ENCODE measurements around the gene GYS1. TPM values are rescaled to one million over a fixed set of nuclear protein-coding genes. Genes with fewer than 3 reads are reported as not detected.

GYS1 gene
- total and polyA plus RNA-seq, 2 experiments from 2014 or later: 15.9 to 28.9 TPM

DNA sequence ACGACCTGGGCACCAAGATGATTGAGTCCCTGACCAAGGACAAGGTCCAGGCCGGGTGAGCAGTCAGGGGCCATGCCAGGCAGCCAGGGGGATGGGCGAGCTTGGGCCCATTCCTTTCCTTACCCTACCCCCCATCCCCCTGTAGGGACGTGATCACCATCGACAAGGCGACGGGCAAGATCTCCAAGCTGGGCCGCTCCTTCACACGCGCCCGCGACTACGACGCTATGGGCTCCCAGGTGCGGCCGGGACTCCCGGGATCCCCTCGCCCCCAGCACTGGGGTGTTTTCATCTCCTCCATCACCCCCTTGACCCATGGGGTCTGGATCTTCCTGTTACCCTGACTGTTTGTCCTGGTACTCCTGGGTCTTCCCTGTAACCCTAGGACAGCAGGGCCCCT lies 16.7 kb upstream of the GYS1 start (continued):
- TF ChIP-seq ZNF462 (CRISPR knock-in tag; IDR thresholded peaks at IDR 0.05): no peak

- Histone ChIP-seq H3K36me3 (ENCODE audit: insufficient read depth) (peaks cover 27% of the 10 kb centered on the region), H3K4me1 (ENCODE audit: insufficient read depth) (no peaks in the 10 kb centered on the region), H3K27ac (ENCODE audit: low read depth) (no peak overlapping the region), H3K4me3 (no peak overlapping the region), H3K79me2 (replicated peaks; ENCODE audit: insufficient read depth) (no peaks in the 10 kb centered on the region), H3K9me2 (ENCODE audit: insufficient read depth) (no peaks in the 10 kb centered on the region), H3K27me3 (ENCODE audit: insufficient read depth) (no peaks in the 10 kb centered on the region), H2AFZ (no peak overlapping the region), H4K20me1 (replicated peaks; ENCODE audit: insufficient read depth) (no peaks in the 10 kb centered on the region; the same call in 1 of the 2 replicates), H3K4me2 (no peak overlapping the region), H3F3A (replicated peaks; ENCODE audit: low read depth) (no peaks in the 10 kb centered on the region)
- Mint-ChIP-seq H3K27ac (no peak overlapping the region), H3K4me1 (no peaks in the 10 kb centered on the region), H3K27me3 (ENCODE audit: insufficient read depth, low read depth, poor library complexity) (no peaks in the 10 kb centered on the region), H3K9me3 (no peaks in the 10 kb centered on the region; the same call in 2 of the 3 replicates), H3K4me3 (no peak overlapping the region), H3K36me3 (ENCODE audit: low read depth) (peaks cover 77% of the 10 kb centered on the region)
- no peak for DNase-seq (ENCODE audit: low spot score)
- no peak for ATAC-seq
- no peak for TF ChIP-seq POLR2AphosphoS5 (IDR thresholded peaks at IDR 0.05; ENCODE audit: low read depth)
- TF ChIP-seq NANOG (IDR thresholded peaks at IDR 0.05; ENCODE audit: borderline replicate concordance): no peak
- TF ChIP-seq ETS1 (IDR thresholded peaks at IDR 0.05): no peak
- no peak for TF ChIP-seq JUNB (IDR thresholded peaks at IDR 0.05; ENCODE audit: unreplicated experiment)
- TF ChIP-seq REST (IDR thresholded peaks at IDR 0.05; ENCODE audit: unreplicated experiment): no peak
- TF ChIP-seq EZH2phosphoT487 (IDR thresholded peaks at IDR 0.05; ENCODE audit: unreplicated experiment): no peak
- TF ChIP-seq, protein P1, sequence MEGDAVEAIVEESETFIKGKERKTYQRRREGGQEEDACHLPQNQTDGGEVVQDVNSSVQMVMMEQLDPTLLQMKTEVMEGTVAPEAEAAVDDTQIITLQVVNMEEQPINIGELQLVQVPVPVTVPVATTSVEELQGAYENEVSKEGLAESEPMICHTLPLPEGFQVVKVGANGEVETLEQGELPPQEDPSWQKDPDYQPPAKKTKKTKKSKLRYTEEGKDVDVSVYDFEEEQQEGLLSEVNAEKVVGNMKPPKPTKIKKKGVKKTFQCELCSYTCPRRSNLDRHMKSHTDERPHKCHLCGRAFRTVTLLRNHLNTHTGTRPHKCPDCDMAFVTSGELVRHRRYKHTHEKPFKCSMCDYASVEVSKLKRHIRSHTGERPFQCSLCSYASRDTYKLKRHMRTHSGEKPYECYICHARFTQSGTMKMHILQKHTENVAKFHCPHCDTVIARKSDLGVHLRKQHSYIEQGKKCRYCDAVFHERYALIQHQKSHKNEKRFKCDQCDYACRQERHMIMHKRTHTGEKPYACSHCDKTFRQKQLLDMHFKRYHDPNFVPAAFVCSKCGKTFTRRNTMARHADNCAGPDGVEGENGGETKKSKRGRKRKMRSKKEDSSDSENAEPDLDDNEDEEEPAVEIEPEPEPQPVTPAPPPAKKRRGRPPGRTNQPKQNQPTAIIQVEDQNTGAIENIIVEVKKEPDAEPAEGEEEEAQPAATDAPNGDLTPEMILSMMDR (conservative IDR thresholded peaks at IDR 0.05; ENCODE audit: low read depth in 2 of 2): no peak
- no peak for TF ChIP-seq EZH2 (IDR thresholded peaks at IDR 0.05; ENCODE audit: low read depth, unreplicated experiment)
- TF ChIP-seq CREB1 (CRISPR knock-in tag; IDR thresholded peaks at IDR 0.05; ENCODE audit: low read depth): no peak
Measured at GRCh38 chr19:49006905-49007304, 13.8 kb upstream of the GYS1 start.
